Erythroblast (primary cell): ENCODE measurements around the gene TENM4.

Experiments used
- GATA1 ChIP-seq: IDR thresholded peaks from 2 replicates; pipeline ENCODE4 v1.6.1; 2011; ENCODE audit warnings: low read depth, mild to moderate bottlenecking, control low read depth, low read length, moderate library complexity
- POLR2A ChIP-seq: IDR thresholded peaks from 2 replicates; pipeline ENCODE4 v1.6.1; 2011; ENCODE audit warnings: mild to moderate bottlenecking, low read length

- TF ChIP-seq POLR2A (no peak), GATA1 (no peak)
Observed at GRCh38 chr11:78940500-78941225, 500.2 kb downstream of the TENM4 start.
